Loucy (cell line): Measurements from ENCODE around the gene CDC42BPA.

Source experiments
- H2AFZ ChIP-seq: fragments of 200-600 bp; sonication (generic); 2 replicates; pipeline ENCODE4 v1.6.0; 2016; ENCODE audit warnings: antibody characterized with exemption, mild to moderate bottlenecking, low read length, moderate library complexity
- H3F3A ChIP-seq: fragments of 200-600 bp; 2 replicates; pipeline ENCODE4 v1.6.0; 2016; ENCODE audit warnings: antibody characterized with exemption, low read depth, mild to moderate bottlenecking
- H3K27me3 ChIP-seq: fragments of 200-600 bp; sonication (generic); 2 replicates; pipeline ENCODE4 v1.6.1; 2014; ENCODE audit warnings: low read length, mild to moderate bottlenecking; ENCODE audit not compliant: insufficient read depth, poor library complexity, severe bottlenecking
- H3K36me3 ChIP-seq: fragments of 200-600 bp; sonication (generic); 2 replicates; pipeline ENCODE4 v1.6.1; 2016; ENCODE audit warnings: low read length; ENCODE audit not compliant: insufficient read depth
- H3K4me1 ChIP-seq: fragments of 200-600 bp; sonication (generic); 2 replicates; pipeline ENCODE4 v1.5.1; 2014; ENCODE audit warnings: low read length, mild to moderate bottlenecking; ENCODE audit not compliant: insufficient read depth, poor library complexity, severe bottlenecking
- H3K4me2 ChIP-seq: fragments of 200-600 bp; sonication (generic); 2 replicates; pipeline ENCODE4 v1.6.0; 2014; ENCODE audit warnings: antibody characterized with exemption, low read length, low read depth, mild to moderate bottlenecking; ENCODE audit not compliant: poor library complexity, severe bottlenecking
- H3K4me3 ChIP-seq: fragments of 200-600 bp; sonication (generic); 2 replicates; pipeline ENCODE4 v1.5.1; 2014; ENCODE audit warnings: low read length, mild to moderate bottlenecking, mixed read lengths; ENCODE audit not compliant: poor library complexity, severe bottlenecking
- H3K79me2 ChIP-seq: fragments of 200-600 bp; sonication (generic); 2 replicates; pipeline ENCODE4 v1.6.1; 2014; ENCODE audit warnings: low read length; ENCODE audit not compliant: insufficient read depth
- H3K9ac ChIP-seq: fragments of 200-600 bp; sonication (generic); 2 replicates; pipeline ENCODE4 v1.6.0; 2014; ENCODE audit warnings: mild to moderate bottlenecking, low read depth, low read length, moderate library complexity; ENCODE audit not compliant: poor library complexity, severe bottlenecking
- H3K9me2 ChIP-seq: fragments of 200-600 bp; sonication (generic); replicated peaks from 2 replicates; pipeline ENCODE4 v1.6.1; 2016; ENCODE audit warnings: low read depth, low read length, mixed read lengths
- H3K9me3 ChIP-seq: fragments of 200-600 bp; sonication (generic); 2 replicates; pipeline ENCODE4 v1.6.1; 2014; ENCODE audit warnings: mild to moderate bottlenecking, antibody characterized with exemption, low read length, low read depth; ENCODE audit not compliant: insufficient read depth
- H4K20me1 ChIP-seq: fragments of 200-600 bp; sonication (generic); 2 replicates; pipeline ENCODE4 v1.6.0; 2014; ENCODE audit warnings: antibody characterized with exemption, low read length, mild to moderate bottlenecking; ENCODE audit not compliant: insufficient read depth, poor library complexity, severe bottlenecking
- EZH2phosphoT487 ChIP-seq: fragments of 200-600 bp; IDR thresholded peaks from 2 replicates; pipeline ENCODE4 v1.6.1; 2018; ENCODE audit warnings: antibody characterized with exemption, mild to moderate bottlenecking, moderate library complexity, borderline replicate concordance
- TF ChIP-seq, protein P1 (sequence below): fragments of 200-600 bp; sonication (generic); conservative IDR thresholded peaks from 2 replicates; pipeline ENCODE4 v1.5.1; 2014; ENCODE audit warnings: mild to moderate bottlenecking, antibody characterized with exemption, low read length

The CDC42BPA gene

DNA sequence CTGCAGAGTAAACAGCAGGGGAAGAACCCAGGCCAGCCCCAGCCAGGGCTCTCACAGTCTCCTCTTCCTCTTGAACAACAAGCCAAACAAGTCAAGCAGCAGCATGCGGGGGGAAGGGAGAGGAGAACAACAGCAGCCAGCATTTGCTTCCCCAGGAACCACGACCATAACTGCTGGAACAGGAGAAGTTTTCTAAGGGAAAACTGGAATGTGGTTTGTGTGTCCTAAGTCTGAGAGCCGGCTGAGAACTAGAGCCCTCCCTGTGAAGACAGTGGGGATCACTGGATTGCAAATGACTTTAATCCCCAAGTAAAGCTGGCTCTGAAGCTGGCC is 330.0 kb downstream of the CDC42BPA start:
- no peaks in the 10 kb centered on the region for H3K9me3 ChIP-seq
- no peaks in the 10 kb centered on the region for H3K4me1 ChIP-seq
- H2AFZ ChIP-seq: no peak overlapping the region
- H3K9ac ChIP-seq: no peak overlapping the region
- no peak overlapping the region for H3K4me2 ChIP-seq
- H3K9me2 ChIP-seq: no peaks in the 10 kb centered on the region
- no peaks in the 10 kb centered on the region for H3K27me3 ChIP-seq
- peaks cover 36% of the 10 kb centered on the region; the same call in 1 of the 2 replicates for H3K36me3 ChIP-seq
- H3K4me3 ChIP-seq: no peak overlapping the region
- H3F3A ChIP-seq: no peaks in the 10 kb centered on the region
- no peak for TF ChIP-seq EZH2phosphoT487
- TF ChIP-seq, protein P1, sequence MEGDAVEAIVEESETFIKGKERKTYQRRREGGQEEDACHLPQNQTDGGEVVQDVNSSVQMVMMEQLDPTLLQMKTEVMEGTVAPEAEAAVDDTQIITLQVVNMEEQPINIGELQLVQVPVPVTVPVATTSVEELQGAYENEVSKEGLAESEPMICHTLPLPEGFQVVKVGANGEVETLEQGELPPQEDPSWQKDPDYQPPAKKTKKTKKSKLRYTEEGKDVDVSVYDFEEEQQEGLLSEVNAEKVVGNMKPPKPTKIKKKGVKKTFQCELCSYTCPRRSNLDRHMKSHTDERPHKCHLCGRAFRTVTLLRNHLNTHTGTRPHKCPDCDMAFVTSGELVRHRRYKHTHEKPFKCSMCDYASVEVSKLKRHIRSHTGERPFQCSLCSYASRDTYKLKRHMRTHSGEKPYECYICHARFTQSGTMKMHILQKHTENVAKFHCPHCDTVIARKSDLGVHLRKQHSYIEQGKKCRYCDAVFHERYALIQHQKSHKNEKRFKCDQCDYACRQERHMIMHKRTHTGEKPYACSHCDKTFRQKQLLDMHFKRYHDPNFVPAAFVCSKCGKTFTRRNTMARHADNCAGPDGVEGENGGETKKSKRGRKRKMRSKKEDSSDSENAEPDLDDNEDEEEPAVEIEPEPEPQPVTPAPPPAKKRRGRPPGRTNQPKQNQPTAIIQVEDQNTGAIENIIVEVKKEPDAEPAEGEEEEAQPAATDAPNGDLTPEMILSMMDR: no peak
- H4K20me1 ChIP-seq: no peaks in the 10 kb centered on the region
- no peaks in the 10 kb centered on the region for H3K79me2 ChIP-seq

DNA sequence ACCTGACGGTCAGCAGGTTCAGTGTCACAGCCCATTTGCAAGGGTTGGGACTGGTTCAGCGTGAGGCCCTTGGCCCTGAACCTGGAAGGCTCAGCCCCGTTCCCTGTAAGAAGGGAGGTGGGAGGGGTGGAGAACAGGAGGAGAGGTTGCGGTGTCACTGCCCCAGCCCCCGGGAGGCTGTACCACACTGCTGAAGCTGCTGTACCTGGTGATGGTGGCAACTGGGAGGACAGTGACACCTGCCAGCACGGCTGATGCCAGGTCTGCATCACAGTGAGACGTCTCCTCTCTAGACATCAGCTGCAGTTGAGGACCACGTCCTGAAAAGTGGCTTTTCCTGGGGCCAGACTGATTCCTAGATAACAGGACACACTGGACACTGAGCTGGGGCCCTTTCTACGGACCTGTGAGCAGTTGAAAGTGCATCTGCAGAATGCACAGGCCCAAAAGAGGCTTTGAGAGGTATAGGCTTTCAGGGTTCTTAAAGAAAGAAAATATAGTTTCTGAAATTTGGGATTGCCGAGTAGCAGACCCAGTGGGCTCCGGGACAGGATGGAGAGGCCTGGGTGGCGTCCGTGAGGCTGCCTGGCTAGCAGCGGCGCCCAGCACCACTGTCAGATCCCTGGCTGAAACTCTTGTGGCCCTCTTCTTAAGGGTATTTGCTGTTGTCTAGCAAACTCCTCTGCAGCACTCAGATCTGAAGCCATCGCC is 330.5 kb downstream of the CDC42BPA start:
- H3K4me1 ChIP-seq: no peaks in the 10 kb centered on the region
- H3K4me3 ChIP-seq: no peak overlapping the region
- H3K36me3 ChIP-seq: peaks cover 41% of the 10 kb centered on the region; the same call in 1 of the 2 replicates
- H2AFZ ChIP-seq: no peak overlapping the region
- no peaks in the 10 kb centered on the region for H4K20me1 ChIP-seq
- no peaks in the 10 kb centered on the region for H3K27me3 ChIP-seq
- no peak overlapping the region for H3K4me2 ChIP-seq
- no peak overlapping the region for H3K9ac ChIP-seq
- TF ChIP-seq, protein P1: no peak
- TF ChIP-seq EZH2phosphoT487: no peak
- no peaks in the 10 kb centered on the region for H3F3A ChIP-seq
- no peaks in the 10 kb centered on the region for H3K9me2 ChIP-seq
- no peaks in the 10 kb centered on the region for H3K9me3 ChIP-seq
- no peaks in the 10 kb centered on the region for H3K79me2 ChIP-seq

DNA sequence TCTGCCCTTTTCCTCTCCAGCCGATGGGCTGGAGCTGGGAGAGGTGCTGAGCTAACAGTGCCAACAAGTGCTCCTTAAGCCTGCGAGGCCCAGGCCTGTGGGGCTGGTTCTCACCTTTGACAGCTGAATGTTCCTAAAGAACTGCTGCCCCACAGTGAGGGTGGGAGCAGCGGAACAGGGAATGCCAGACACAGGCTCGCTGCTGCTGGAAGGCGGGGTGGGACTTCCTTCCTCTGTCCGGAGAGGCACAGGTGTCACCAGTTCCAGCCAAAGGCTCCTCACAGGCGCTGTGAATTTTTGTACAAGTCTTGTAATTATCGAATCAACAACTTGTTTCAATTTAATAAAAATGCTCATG is 331.1 kb downstream of the CDC42BPA start:
- Histone ChIP-seq H3K4me3 (no peak overlapping the region), H3K79me2 (no peaks in the 10 kb centered on the region), H3K9ac (no peak overlapping the region), H3K4me2 (no peak overlapping the region), H3K27me3 (no peaks in the 10 kb centered on the region), H3K36me3 (peaks cover 47% of the 10 kb centered on the region; the same call in 1 of the 2 replicates), H3K9me2 (no peaks in the 10 kb centered on the region), H3K9me3 (no peaks in the 10 kb centered on the region), H4K20me1 (no peaks in the 10 kb centered on the region), H2AFZ (no peak overlapping the region), H3F3A (no peaks in the 10 kb centered on the region), H3K4me1 (no peaks in the 10 kb centered on the region)
- TF ChIP-seq, protein P1: no peak
- TF ChIP-seq EZH2phosphoT487: no peak
